Stimulated activated CD8-positive, alpha-beta memory T cell treated with anti-CD3 and anti-CD28 coated beads, Interleukin-15, amount 100 ng/mL, for 4 hours (primary cell): ENCODE measurements around the gene OTUD1.
"Not testable (repeated sequence)": the region's sequence is repeated elsewhere in the genome, so short reads cannot be mapped to it uniquely, and the experiment has no call there.

Source experiments
- DNase-seq, 2 donors: peaks; one replicate each; pipeline ENCODE4 v3.0.0-alpha.2; 2020; ENCODE audit warnings: low read depth in 2 of 2

OTUD1 gene

GRCh38 chr10:23438547-23439451 is at the start of gene OTUD1:
OTUD1 (plus strand) TSS chr10:23439075; CDS start chr10:23439458, 383 bp downstream.
- DNase-seq: peak; percentile 81 to 82

GRCh38 chr10:23390408-23390807 is 48.5 kb upstream of the OTUD1 start:
- not testable (repeated sequence) for DNase-seq

- no peak for DNase-seq
Measured at GRCh38 chr10:23390809-23391208, 48.1 kb upstream of the OTUD1 start.

- no peak for DNase-seq
Measured at GRCh38 chr10:23391821-23392220, 47.1 kb upstream of the OTUD1 start.

- no peak for DNase-seq
Measured at GRCh38 chr10:23395017-23395416, 43.9 kb upstream of the OTUD1 start.

GRCh38 chr10:23396695-23397094 is 42.2 kb upstream of the OTUD1 start:
- no peak for DNase-seq

- DNase-seq: no peak
Measured at GRCh38 chr10:23399701-23400144, 39.2 kb upstream of the OTUD1 start.

GRCh38 chr10:23402856-23403255 is 36.0 kb upstream of the OTUD1 start:
- no peak for DNase-seq

- DNase-seq: no peak
Measured at GRCh38 chr10:23403278-23403677, 35.6 kb upstream of the OTUD1 start.

GRCh38 chr10:23403719-23404118 is 35.2 kb upstream of the OTUD1 start:
- DNase-seq: no peak

GRCh38 chr10:23404461-23404980 is 34.4 kb upstream of the OTUD1 start:
- no peak for DNase-seq

GRCh38 chr10:23405540-23405939 is 33.3 kb upstream of the OTUD1 start:
- DNase-seq: no peak

GRCh38 chr10:23406409-23406808 is 32.5 kb upstream of the OTUD1 start:
- DNase-seq: no peak

- DNase-seq: no peak
Measured at GRCh38 chr10:23408330-23408976, 30.4 kb upstream of the OTUD1 start.

- no peak for DNase-seq
Measured at GRCh38 chr10:23412223-23412622, 26.7 kb upstream of the OTUD1 start.

GRCh38 chr10:23413629-23414089 is 25.2 kb upstream of the OTUD1 start:
- no peak for DNase-seq

GRCh38 chr10:23414658-23415057 is 24.2 kb upstream of the OTUD1 start:
- DNase-seq: no peak

- no peak for DNase-seq
Measured at GRCh38 chr10:23417254-23417653, 21.6 kb upstream of the OTUD1 start.

GRCh38 chr10:23418051-23418681 is 20.7 kb upstream of the OTUD1 start:
- DNase-seq: no peak

GRCh38 chr10:23419201-23419600 is 19.7 kb upstream of the OTUD1 start:
- no peak for DNase-seq

- DNase-seq: no peak
Measured at GRCh38 chr10:23419655-23420329, 19.1 kb upstream of the OTUD1 start.

GRCh38 chr10:23421397-23421796 is 17.5 kb upstream of the OTUD1 start:
- DNase-seq: no peak
